Measurements from ENCODE around the gene FSCN2. TPM values are rescaled to one million over a fixed set of nuclear protein-coding genes. Genes with fewer than 3 reads are reported as not detected.

FSCN2 gene
- total RNA-seq, 8 experiments from 2014 or later: 0.36 to 3.0 (median 1.2) TPM

DNA sequence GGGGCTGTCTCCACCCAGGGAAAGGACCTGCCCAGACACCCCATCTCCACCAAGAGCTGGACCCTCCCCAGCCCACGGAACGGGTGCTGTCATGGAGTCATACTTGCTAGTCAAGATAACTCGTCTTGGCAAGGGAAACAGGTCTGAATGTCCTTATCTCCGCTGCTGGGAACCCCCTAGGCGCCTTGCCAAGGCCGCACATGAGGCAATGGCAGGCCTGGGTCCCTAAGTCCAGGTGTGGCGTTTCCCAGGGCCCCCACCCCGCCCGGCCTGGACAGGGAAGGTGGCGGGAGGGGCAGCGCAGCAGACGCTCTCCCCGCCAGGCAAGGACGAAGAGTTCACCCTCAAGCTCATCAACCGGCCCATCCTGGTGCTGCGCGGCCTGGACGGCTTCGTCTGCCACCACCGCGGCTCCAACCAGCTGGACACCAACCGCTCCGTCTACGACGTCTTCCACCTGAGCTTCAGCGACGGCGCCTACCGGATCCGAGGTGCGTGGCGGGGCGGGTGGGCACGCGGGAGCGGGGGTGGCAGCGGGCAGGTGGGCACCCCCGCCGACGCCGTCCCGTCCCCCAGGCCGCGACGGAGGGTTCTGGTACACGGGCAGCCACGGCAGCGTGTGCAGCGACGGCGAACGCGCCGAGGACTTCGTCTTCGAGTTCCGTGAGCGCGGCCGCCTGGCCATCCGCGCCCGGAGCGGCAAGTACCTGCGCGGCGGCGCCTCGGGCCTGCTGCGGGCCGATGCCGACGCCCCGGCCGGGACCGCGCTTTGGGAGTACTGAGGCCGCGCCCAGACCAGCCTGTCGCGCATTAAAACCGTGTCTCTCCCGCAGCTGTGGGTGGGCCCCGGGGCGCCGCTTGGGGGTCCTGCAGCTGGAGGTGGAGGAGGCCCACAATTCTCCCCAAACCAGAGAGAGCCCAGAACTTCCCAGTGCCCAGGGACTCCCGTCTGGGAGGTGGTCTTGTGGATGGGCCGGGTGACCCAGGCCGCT lies 8.4 kb downstream of the FSCN2 start:
- Histone ChIP-seq H3K4me3 (no peak overlapping the region), H3K27ac (no peak overlapping the region), H3K4me1 (replicated peaks in 1 of 2) (peaks cover 8 to 19% of the 10 kb centered on the region in 2 donors)
- in situ Hi-C loops (cut with MboI; ENCODE audit: low pct_unique_long_range_greater_than_20kb in 2 of 9, low sequenced_read_pairs in 9 of 9, unreplicated experiment in 9 of 9): no loop called here
- peak in 6 of 8 experiments; percentile 1 to 32 (median 10) for ATAC-seq (replicated peaks in 6 of 8)
- 20 to 38% (median 30%) methylated on average over 3 to 5 of the region's 89 CpGs; no CpG with 5 or more reads in 7 of the 10 experiments for whole genome bisulfite sequencing, 10 experiments

DNA sequence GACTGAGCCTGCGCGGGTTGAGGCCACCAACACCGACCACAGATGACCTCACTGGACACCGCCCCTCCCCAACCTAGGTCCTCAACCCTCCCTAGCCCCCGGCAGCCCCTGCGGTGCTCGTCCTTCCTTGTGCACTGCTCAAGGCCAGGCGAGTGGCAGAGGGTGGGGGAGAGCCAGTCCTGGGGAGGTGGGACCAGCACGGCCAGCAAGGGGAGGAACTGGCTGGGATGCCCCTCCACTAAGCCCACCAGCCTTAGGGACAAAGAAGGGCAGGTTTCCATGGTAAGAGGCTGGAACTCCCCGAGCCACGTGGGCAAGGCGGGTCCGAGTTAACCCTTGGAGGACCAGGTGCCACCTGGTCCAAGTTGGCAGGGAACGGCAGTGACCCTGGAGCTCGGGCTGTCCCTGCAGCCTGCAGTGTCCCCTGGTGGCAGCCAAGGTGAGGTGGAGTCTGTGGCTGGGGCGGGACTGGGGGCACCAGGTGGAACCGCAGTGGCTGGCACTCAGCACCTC lies 9.2 kb downstream of the FSCN2 start:
- WGBS, 10 experiments: 20 to 60% methylated on average over 1 of the region's 17 CpGs; no CpG with 5 or more reads in 8 of the 10 experiments
- in situ Hi-C loops (cut with MboI; ENCODE audit: low pct_unique_long_range_greater_than_20kb in 2 of 9, low sequenced_read_pairs in 9 of 9, unreplicated experiment in 9 of 9): no loop called here
- Histone ChIP-seq H3K27ac (no peak overlapping the region), H3K4me1 (replicated peaks in 1 of 2) (peaks cover 8 to 19% of the 10 kb centered on the region in 2 donors), H3K4me3 (no peak overlapping the region)
- peak; percentile 30 to 71 (median 68) for ATAC-seq (replicated peaks in 6 of 8)

DNA sequence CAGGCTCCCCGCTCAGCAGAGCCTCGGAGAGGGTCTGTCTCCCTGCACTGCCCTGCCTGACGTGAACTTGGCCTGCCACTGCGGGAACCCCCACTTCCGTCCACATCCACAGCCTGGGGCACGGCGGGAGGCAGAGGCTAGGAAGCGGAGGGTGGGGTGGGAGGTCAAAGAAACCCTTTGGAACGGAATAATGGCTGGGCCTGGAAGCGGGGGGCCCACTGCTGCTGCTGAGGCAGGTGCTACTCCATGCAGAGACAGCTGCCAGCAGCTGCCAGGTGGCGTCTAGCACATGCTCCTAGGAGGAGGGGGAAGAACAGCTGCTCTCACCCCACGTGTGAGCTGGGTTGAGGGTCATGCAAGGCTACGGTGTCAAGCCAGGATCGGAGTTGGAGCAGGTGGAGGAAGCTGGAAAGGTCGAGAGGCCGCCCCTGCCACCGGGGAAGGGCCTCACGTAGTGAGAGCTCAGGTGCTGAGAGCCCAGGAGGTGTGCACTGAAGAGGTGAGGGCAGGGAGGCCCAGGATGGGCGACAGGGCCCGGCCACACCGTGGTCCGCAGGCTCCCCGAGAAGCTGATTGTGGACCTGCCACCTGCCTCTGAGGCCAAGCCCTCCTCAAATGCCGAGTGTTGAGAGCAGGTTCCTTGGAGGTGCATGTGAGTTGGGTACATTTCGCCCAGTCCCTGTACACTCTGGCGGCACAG lies 9.8 kb downstream of the FSCN2 start:
- no peak overlapping the region for H3K4me3 ChIP-seq
- 40 to 100% (median 72%) methylated on average over 1 to 4 of the region's 26 CpGs; no CpG with 5 or more reads in 4 of the 10 experiments for WGBS, 10 experiments
- H3K4me1 ChIP-seq (replicated peaks in 1 of 2): peaks cover 8 to 19% of the 10 kb centered on the region in 2 donors
- in situ Hi-C loops (cut with MboI; ENCODE audit: low pct_unique_long_range_greater_than_20kb in 2 of 9, low sequenced_read_pairs in 9 of 9, unreplicated experiment in 9 of 9): no loop called here
- peak in 5 of 8 experiments; percentile 1 to 6 (median 2) for ATAC-seq (replicated peaks in 6 of 8)
- H3K27ac ChIP-seq: no peak overlapping the region

DNA sequence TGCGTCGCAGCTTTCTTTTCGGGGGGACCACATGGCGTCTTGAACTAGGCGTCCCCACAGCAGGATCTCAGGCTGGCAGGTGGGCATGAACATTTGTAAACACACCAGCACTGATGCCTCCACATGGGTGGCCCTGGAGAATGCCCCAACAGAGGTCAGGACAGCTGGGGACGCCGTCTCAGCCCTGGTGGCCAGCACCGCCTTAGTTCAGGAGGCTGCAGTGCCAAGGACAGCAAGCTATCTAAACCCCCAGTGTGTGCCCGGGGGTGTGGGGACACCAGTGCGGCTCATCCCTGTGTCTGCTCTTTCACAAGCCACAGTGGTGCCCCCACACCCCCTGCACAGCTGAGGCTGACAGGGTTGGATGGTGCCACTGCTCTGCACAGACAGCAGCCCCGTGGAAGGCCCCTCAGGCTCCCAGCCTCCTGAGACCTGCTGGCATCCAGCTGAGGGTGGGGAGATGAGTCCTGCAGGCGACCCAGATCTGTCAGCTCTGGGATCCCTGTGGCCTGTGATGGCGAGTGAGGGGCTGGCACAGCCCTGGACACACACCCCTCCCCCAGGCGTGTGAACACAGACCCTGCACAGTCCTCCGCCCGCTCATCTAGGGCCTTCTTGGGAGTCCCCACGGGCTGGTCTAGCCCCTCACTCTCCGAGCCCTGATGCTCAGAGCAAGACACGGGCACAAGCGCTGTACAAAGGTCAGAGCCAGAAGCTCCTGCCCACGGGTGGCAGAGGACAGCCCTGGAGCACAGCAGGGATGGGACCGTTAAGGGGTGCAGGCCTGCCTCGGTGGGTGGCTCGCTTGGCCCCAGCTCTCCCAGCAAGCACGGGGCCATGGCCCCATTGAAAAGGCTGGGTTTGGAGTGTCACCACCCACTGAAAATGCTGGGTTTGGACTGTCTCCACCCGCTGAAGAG lies 10.7 kb downstream of the FSCN2 start:
- Histone ChIP-seq H3K4me3 (no peak overlapping the region), H3K27ac (no peak overlapping the region), H3K4me1 (replicated peaks in 1 of 2) (peaks cover 8 to 19% of the 10 kb centered on the region in 2 donors)
- in situ Hi-C loops (cut with MboI; ENCODE audit: low pct_unique_long_range_greater_than_20kb in 2 of 9, low sequenced_read_pairs in 9 of 9, unreplicated experiment in 9 of 9): no loop called here
- peak in 3 of 8 experiments; percentile 2 to 13 (median 4) for ATAC-seq (replicated peaks in 6 of 8)
- 40 to 100% (median 91%) methylated on average over 1 to 3 of the region's 26 CpGs; no CpG with 5 or more reads in 4 of the 10 experiments for WGBS, 10 experiments

DNA sequence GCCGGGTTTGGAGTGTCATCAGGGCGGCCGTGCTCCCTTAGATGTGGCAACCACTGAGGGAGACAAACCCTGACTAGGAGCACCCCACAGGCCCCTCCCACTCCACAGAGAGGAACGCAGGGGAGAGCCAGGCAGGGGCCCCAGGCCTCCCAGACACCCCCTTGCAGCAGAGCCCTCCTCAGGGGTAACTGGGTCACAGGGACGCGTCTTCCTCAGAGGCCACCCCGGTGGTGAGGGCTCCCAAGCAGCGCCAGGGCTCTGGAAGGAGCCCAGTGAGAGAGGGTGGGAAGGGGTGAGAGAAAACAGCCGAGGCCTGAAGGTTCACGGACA lies 11.4 kb downstream of the FSCN2 start:
- H3K27ac ChIP-seq: peak overlapping the region in 1 of 2 donors; percentile 61
- in situ Hi-C loops (cut with MboI; ENCODE audit: low pct_unique_long_range_greater_than_20kb in 2 of 9, low sequenced_read_pairs in 9 of 9, unreplicated experiment in 9 of 9): no loop called here
- WGBS, 10 experiments: 40 to 100% (median 95%) methylated on average over 1 to 4 of the region's 10 CpGs; no CpG with 5 or more reads in 7 of the 10 experiments
- peaks cover 8 to 19% of the 10 kb centered on the region in 2 donors for H3K4me1 ChIP-seq (replicated peaks in 1 of 2)
- H3K4me3 ChIP-seq: no peak overlapping the region
- no peak for ATAC-seq (replicated peaks in 6 of 8)

DNA sequence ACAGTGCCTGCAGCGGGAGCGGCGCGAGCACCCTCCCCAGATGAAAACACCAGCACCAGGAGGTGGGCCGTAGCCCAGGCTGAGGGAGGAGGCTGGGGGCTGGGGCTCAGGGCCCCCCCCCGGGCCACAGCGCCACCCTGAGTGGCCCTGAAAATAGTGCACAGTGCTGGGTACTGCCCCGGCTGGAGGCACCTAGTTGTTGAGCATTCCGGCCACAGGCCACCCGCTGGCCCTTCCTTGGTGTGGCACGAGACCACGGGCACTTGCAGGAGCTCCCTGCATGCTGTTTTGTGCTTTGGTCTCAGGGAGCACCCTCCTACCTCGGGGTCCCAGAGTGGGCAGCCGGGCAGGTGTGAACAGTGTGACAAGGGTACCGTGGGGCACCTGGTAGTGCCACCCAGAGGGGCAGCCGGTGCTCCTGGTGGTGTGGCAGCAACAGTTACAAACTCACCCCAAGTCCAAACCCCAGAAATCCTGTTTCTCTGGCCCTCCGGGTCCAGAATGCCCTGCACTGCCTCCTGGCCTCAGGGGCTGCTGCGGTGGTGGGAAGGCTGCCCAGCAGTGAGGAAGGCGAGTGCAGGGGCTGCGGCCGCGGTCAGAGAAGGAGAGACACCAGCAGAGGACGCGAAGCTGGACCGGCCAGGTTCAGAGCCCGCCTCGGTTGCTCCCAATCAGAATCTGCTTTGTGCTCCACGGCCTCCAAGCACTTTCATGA lies 11.9 kb downstream of the FSCN2 start:
- in situ Hi-C loops (cut with MboI; ENCODE audit: low pct_unique_long_range_greater_than_20kb in 2 of 9, low sequenced_read_pairs in 9 of 9, unreplicated experiment in 9 of 9): no loop called here
- 90 to 92% methylated on average over 2 to 11 of the region's 28 CpGs; no CpG with 5 or more reads in 8 of the 10 experiments for WGBS, 10 experiments
- no peak overlapping the region for H3K4me3 ChIP-seq
- H3K27ac ChIP-seq: no peak overlapping the region
- ATAC-seq (replicated peaks in 6 of 8): no peak
- H3K4me1 ChIP-seq (replicated peaks in 1 of 2): peaks cover 8 to 19% of the 10 kb centered on the region in 2 donors

DNA sequence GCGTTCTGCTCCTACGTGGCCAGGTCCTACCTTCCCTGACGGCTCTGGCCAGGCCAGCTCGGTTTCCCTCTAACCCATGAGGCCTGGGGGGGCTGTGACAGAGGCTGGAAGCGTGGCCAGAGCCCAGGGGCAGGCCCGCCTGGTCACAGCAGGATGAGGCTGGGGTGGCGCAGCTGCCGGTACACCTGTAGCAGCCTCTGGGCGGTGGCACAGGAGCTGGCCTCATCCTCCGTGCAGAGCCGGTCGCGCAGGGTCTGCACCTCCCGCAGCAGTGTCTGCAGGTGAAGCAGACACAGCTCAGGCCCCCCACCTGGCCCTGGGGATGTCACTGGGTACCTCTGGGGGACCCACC lies 12.5 kb downstream of the FSCN2 start:
- no peak for ATAC-seq (replicated peaks in 6 of 8)
- H3K4me1 ChIP-seq (replicated peaks in 1 of 2): peaks cover 8 to 19% of the 10 kb centered on the region in 2 donors
- no peak overlapping the region for H3K4me3 ChIP-seq
- WGBS, 10 experiments: 92 to 100% methylated on average over 5 of the region's 14 CpGs; no CpG with 5 or more reads in 8 of the 10 experiments
- in situ Hi-C loops (cut with MboI; ENCODE audit: low pct_unique_long_range_greater_than_20kb in 2 of 9, low sequenced_read_pairs in 9 of 9, unreplicated experiment in 9 of 9): no loop called here
- no peak overlapping the region for H3K27ac ChIP-seq

DNA sequence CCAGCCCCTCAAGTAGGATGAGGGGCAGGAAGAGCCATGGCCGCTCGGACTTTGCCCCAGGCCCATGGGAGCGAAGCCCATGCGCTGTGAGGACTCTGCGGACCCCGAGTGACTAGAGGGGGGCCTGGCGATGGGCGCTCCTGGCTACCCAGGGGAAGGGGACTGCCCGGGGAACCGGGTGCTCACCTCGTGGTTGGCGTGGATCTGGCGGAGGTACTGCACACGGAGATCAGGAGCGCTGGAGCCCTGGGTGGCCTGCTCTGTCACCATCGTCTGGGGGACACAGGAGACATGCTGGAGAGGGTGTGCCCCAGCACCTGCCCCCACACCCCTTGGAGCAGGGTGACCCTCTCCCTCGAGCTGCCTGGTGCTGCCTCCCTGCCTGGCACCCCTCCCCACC lies 12.9 kb downstream of the FSCN2 start:
- Histone ChIP-seq H3K4me1 (replicated peaks in 1 of 2) (peaks cover 8 to 19% of the 10 kb centered on the region in 2 donors), H3K4me3 (no peak overlapping the region), H3K27ac (no peak overlapping the region)
- ATAC-seq (replicated peaks in 6 of 8): no peak
- in situ Hi-C loops (cut with MboI; ENCODE audit: low pct_unique_long_range_greater_than_20kb in 2 of 9, low sequenced_read_pairs in 9 of 9, unreplicated experiment in 9 of 9): no loop called here
- 91% methylated on average over 4 of the region's 17 CpGs; no CpG with 5 or more reads in 9 of the 10 experiments for WGBS, 10 experiments

DNA sequence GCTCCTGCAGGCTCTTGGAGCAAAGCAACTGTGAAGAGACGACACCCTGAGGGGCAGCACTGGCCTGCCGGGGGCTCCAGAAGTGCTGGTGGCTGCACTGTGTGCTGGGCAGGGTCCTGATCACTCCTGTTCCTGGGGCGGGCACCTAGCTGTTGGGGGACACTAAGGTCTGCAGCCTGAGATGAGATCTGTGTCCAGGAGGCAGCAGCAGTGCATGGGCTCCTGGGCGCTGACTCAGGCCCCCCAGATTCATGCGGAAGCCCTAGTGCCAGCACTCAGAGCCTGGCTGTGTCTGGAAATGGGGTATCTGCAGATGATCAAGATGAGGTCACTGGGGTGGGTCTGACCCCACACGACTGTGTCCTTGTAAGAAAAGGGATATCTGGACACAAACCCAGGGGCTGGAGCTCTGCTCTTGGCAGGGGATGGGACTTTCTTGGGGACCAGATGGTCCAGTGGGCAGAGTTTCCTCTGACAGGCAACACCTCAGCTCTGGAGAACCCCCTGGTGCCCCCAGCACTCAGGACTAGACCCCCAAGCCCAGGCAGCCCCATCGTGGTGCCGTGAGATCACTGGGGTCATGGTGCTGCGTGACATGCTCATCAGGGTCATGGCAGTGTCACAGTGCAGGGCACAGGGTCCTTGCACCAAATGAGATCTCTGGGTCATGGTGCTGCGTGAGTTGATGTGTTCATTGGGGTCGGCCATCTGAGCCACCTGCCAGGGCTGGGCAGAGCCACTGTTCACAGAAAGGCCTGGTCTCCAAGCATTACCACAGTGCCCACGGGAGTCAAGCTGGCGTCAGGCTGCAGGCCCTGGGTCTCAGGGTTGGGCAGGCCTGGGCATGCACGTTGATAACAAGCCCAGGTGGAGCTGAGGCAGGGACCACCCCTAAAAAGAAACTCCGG lies 14.5 kb downstream of the FSCN2 start:
- Histone ChIP-seq H3K27ac (no peak overlapping the region), H3K4me3 (no peak overlapping the region), H3K4me1 (replicated peaks in 1 of 2) (peaks cover 0 to 8% of the 10 kb centered on the region in 2 donors)
- in situ Hi-C loops (cut with MboI; ENCODE audit: low pct_unique_long_range_greater_than_20kb in 2 of 9, low sequenced_read_pairs in 9 of 9, unreplicated experiment in 9 of 9): no loop called here
- ATAC-seq (replicated peaks in 6 of 8): no peak
- WGBS, 10 experiments: 68 to 100% (median 87%) methylated on average over 1 to 6 of the region's 15 CpGs; no CpG with 5 or more reads in 5 of the 10 experiments

DNA sequence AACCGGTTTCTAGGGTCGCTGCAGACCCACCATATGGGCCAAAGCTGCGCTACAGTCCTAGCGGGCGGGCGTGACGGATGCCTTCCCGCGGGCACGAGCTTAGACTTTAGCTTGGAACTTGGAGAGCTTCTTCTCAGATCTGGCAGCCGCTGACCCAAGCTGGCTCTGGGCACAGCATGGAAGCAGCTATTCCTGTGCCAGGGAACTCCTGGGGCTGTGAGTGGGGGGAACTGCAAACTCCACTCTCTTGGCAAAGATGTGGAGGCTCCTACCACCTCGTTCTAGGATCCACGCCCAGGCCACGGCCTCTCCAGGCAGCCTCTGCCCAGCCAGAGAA lies 15.1 kb downstream of the FSCN2 start:
- 89 to 100% (median 100%) methylated on average over 2 to 5 of the region's 14 CpGs; no CpG with 5 or more reads in 5 of the 10 experiments for WGBS, 10 experiments
- Histone ChIP-seq H3K27ac (no peak overlapping the region), H3K4me1 (replicated peaks in 1 of 2) (peaks cover 0 to 2% of the 10 kb centered on the region in 2 donors), H3K4me3 (no peak overlapping the region)
- in situ Hi-C loops (cut with MboI; ENCODE audit: low pct_unique_long_range_greater_than_20kb in 2 of 9, low sequenced_read_pairs in 9 of 9, unreplicated experiment in 9 of 9): no loop called here
- no peak for ATAC-seq (replicated peaks in 6 of 8)

DNA sequence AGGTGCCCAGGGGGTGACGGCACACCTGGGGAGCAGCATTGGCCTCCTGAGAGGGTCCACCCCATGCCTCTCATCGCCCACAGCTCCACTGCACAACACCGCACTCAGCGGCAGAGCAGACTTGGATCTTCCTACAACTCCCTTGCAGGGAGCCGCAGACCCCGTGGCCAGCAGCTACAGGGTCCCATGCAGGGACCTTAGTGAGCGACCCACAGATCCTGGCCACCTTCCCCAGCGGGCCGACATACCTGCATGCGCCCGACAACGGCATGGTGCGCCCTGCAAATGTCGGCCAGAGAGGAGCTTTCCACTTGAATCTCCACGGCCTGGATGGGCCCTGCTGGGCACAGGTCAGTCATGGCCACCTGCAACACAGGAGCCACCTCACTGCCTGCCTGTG lies 15.6 kb downstream of the FSCN2 start:
- H3K4me3 ChIP-seq: no peak overlapping the region
- no peak overlapping the region for H3K27ac ChIP-seq
- no peaks in the 10 kb centered on the region for H3K4me1 ChIP-seq (replicated peaks in 1 of 2)
- 97 to 100% (median 99%) methylated on average over 2 to 11 of the region's 15 CpGs; no CpG with 5 or more reads in 6 of the 10 experiments for WGBS, 10 experiments
- ATAC-seq (replicated peaks in 6 of 8): no peak
- in situ Hi-C loops (cut with MboI; ENCODE audit: low pct_unique_long_range_greater_than_20kb in 2 of 9, low sequenced_read_pairs in 9 of 9, unreplicated experiment in 9 of 9): no loop called here
